GM12892 (cell line): Measurements from ENCODE around the gene CEP350.

Experiments
- POLR2AphosphoS5 ChIP-seq: IDR thresholded peaks from 2 replicates; pipeline ENCODE4 v1.6.1; 2011; ENCODE audit warnings: low read depth, low read length, control low read depth
- TAF1 ChIP-seq: IDR thresholded peaks from 2 replicates; pipeline ENCODE4 v1.6.1; 2011; ENCODE audit warnings: low read depth, mild to moderate bottlenecking, control low read depth, low read length, borderline replicate concordance

DNA sequence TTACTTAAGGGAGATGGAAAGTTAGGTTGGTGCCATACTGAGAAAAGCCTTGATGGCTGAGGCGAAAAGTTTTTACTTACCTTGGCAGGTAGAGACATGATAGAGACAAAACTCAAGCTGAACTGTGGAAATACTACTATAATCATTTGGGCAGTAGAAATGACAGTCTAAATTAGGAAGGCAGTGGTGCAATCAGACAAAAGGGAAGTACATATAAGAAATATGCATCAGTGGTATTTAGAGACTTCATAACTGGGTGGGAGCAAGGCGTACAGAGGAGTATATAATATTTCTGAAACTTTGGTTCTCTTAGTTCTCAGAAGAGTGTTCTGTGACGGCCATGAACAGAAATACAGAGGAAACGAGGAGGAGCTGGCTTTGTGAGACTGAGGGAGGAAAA is 2.4 kb upstream of the CEP350 start:
- no peak for TF ChIP-seq POLR2AphosphoS5
- no peak for TF ChIP-seq TAF1
